ENCODE results near the gene SLC12A3.
A peak's percentile ranks its signal among the peaks of the same experiment; 100 is the strongest.

The SLC12A3 gene

GRCh38 chr16:56851671-56852400, 13.2 kb upstream of the SLC12A3 start:
- in situ Hi-C loops (cut with MboI; ENCODE audit: low pct_unique_long_range_greater_than_20kb, low sequenced_read_pairs, unreplicated experiment), result no loop called here
- peak; percentile 46 for TF ChIP-seq CTCF (IDR thresholded peaks at IDR 0.05; ENCODE audit: extremely low read depth, insufficient read depth, missing control alignments)
- no peak for DNase-seq (ENCODE audit: low spot score)

- TF ChIP-seq CTCF (IDR thresholded peaks at IDR 0.05; ENCODE audit: extremely low read depth, insufficient read depth, missing control alignments), result no peak
- no peak for DNase-seq (ENCODE audit: low spot score)
- in situ Hi-C loops (cut with MboI; ENCODE audit: low pct_unique_long_range_greater_than_20kb, low sequenced_read_pairs, unreplicated experiment), result no loop called here
Measured at GRCh38 chr16:56852401-56852730, 12.6 kb upstream of the SLC12A3 start.

GRCh38 chr16:56852968-56853367, 12.0 kb upstream of the SLC12A3 start:
- DNase-seq (ENCODE audit: low spot score), result no peak
- TF ChIP-seq CTCF (IDR thresholded peaks at IDR 0.05; ENCODE audit: extremely low read depth, insufficient read depth, missing control alignments), result no peak
- in situ Hi-C loops (cut with MboI; ENCODE audit: low pct_unique_long_range_greater_than_20kb, low sequenced_read_pairs, unreplicated experiment), result no loop called here

- no peak for DNase-seq (ENCODE audit: low spot score)
- in situ Hi-C loops (cut with MboI; ENCODE audit: low pct_unique_long_range_greater_than_20kb, low sequenced_read_pairs, unreplicated experiment), result no loop called here
- no peak for TF ChIP-seq CTCF (IDR thresholded peaks at IDR 0.05; ENCODE audit: extremely low read depth, insufficient read depth, missing control alignments)
Measured at GRCh38 chr16:56855201-56855600, 9.8 kb upstream of the SLC12A3 start.

- in situ Hi-C loops (cut with MboI; ENCODE audit: low pct_unique_long_range_greater_than_20kb, low sequenced_read_pairs, unreplicated experiment), result no loop called here
- DNase-seq (ENCODE audit: low spot score), result no peak
- TF ChIP-seq CTCF (IDR thresholded peaks at IDR 0.05; ENCODE audit: extremely low read depth, insufficient read depth, missing control alignments), result no peak
Measured at GRCh38 chr16:56855946-56856345, 9.1 kb upstream of the SLC12A3 start.

GRCh38 chr16:56856876-56857447, 8.0 kb upstream of the SLC12A3 start:
- no peak for DNase-seq (ENCODE audit: low spot score)
- TF ChIP-seq CTCF (IDR thresholded peaks at IDR 0.05; ENCODE audit: extremely low read depth, insufficient read depth, missing control alignments), result no peak
- in situ Hi-C loops (cut with MboI; ENCODE audit: low pct_unique_long_range_greater_than_20kb, low sequenced_read_pairs, unreplicated experiment), result no loop called here

All from GM13977 (cell line).